HEK293 (cell line): ENCODE measurements around the gene TMEM185B.

Experiments used
- CTCF ChIA-PET: fragments of 350-600 bp; formaldehyde crosslinking; extraction: SDS; loops from one replicate; lab custom pipeline; 2021; ENCODE audit warnings: antibody characterized with exemption; lab: Yijun Ruan, JAX
- POLR2A ChIA-PET: fragments of 300-600 bp; formaldehyde crosslinking; extraction: SDS; loops from one replicate; lab custom pipeline; 2020; ENCODE audit warnings: antibody characterized with exemption, inconsistent platforms; lab: Yijun Ruan, JAX
- H3K27ac ChIP-seq: fragments of 200-500 bp; sonication (Bioruptor generic); 2 replicates; pipeline ENCODE4 v1.5.1; 2014; ENCODE audit warnings: low read depth, low read length, control low read depth, inconsistent platforms; ENCODE audit errors: extremely low read depth
- H3K36me3 ChIP-seq, 2 experiments: fragments of 200-500 bp in 1 of 2; sonication (Bioruptor generic) in 1 of 2; 1 replicate in 1 of 2; 2 replicates in 1 of 2; pipeline ENCODE4 v1.5.1; 2014 to 2017; ENCODE audit warnings: inconsistent platforms in 2 of 2, low read length in 2 of 2; ENCODE audit not compliant: control insufficient read depth in 2 of 2, insufficient read depth in 1 of 2
- H3K4me1 ChIP-seq: fragments of 200-500 bp; sonication (Bioruptor generic); 2 replicates; pipeline ENCODE4 v1.5.1; 2014; ENCODE audit warnings: mild to moderate bottlenecking, low read length, inconsistent platforms; ENCODE audit not compliant: control insufficient read depth, insufficient read depth
- H3K4me3 ChIP-seq: 2 replicates; pipeline ENCODE4 v1.5.1; 2011; ENCODE audit warnings: low read depth, mild to moderate bottlenecking, control low read depth, low read length, moderate library complexity
- H3K9me3 ChIP-seq: fragments of 200-500 bp; sonication (Bioruptor generic); 2 replicates; pipeline ENCODE4 v1.5.1; 2014; ENCODE audit warnings: low read depth, low read length, inconsistent platforms; ENCODE audit not compliant: control insufficient read depth, insufficient read depth
- GLIS2 ChIP-seq: fragments of 450-650 bp; formaldehyde crosslinking; IDR thresholded peaks from 2 replicates; pipeline ENCODE4 v1.5.1; 2016; ENCODE audit warnings: missing biosample characterization, missing genetic modification characterization
- HOXD13 ChIP-seq: sonication (generic); formaldehyde crosslinking; IDR thresholded peaks from 2 replicates; pipeline ENCODE4 v1.8.0; 2022; ENCODE audit warnings: missing genetic modification reagents, borderline replicate concordance
- KLF8 ChIP-seq: fragments of 450-650 bp; formaldehyde crosslinking; IDR thresholded peaks from 2 replicates; pipeline ENCODE4 v1.5.1; 2016; ENCODE audit warnings: missing biosample characterization, missing genetic modification characterization
- ZBTB20 ChIP-seq: fragments of 450-650 bp; formaldehyde crosslinking; IDR thresholded peaks from 2 replicates; pipeline ENCODE4 v1.5.1; 2016; ENCODE audit warnings: missing biosample characterization, missing genetic modification characterization
- ZBTB26 ChIP-seq: fragments of 450-650 bp; formaldehyde crosslinking; optimal IDR thresholded peaks from 2 replicates; pipeline ENCODE3; 2016; ENCODE audit warnings: missing biosample characterization, mild to moderate bottlenecking, missing genetic modification characterization
- ZNF132 ChIP-seq: fragments of 450-650 bp; formaldehyde crosslinking; IDR thresholded peaks from 2 replicates; pipeline ENCODE4 v1.5.1; 2017; ENCODE audit warnings: missing biosample characterization, missing genetic modification characterization, borderline replicate concordance
- ZNF169 ChIP-seq: fragments of 450-650 bp; formaldehyde crosslinking; IDR thresholded peaks from 2 replicates; pipeline ENCODE4 v1.5.1; 2016; ENCODE audit warnings: missing biosample characterization, missing genetic modification characterization
- ZNF184 ChIP-seq: fragments of 450-650 bp; IDR thresholded peaks from 2 replicates; pipeline ENCODE4 v1.5.1; 2018; ENCODE audit warnings: missing biosample characterization, mild to moderate bottlenecking, missing genetic modification characterization
- ZNF239 ChIP-seq: fragments of 450-650 bp; formaldehyde crosslinking; IDR thresholded peaks from 2 replicates; pipeline ENCODE4 v1.5.1; 2016; ENCODE audit warnings: missing biosample characterization, missing genetic modification characterization
- ZNF248 ChIP-seq: fragments of 450-650 bp; formaldehyde crosslinking; IDR thresholded peaks from 2 replicates; pipeline ENCODE4 v1.5.1; 2017; ENCODE audit warnings: missing biosample characterization, missing genetic modification characterization
- ZNF26 ChIP-seq: fragments of 450-650 bp; formaldehyde crosslinking; IDR thresholded peaks from 2 replicates; pipeline ENCODE4 v1.5.1; 2016; ENCODE audit warnings: missing biosample characterization, missing genetic modification characterization
- ZNF280C ChIP-seq: fragments of 450-650 bp; formaldehyde crosslinking; IDR thresholded peaks from 2 replicates; pipeline ENCODE4 v1.5.1; 2016; ENCODE audit warnings: missing biosample characterization, missing genetic modification characterization
- ZNF324 ChIP-seq: fragments of 450-650 bp; formaldehyde crosslinking; IDR thresholded peaks from 2 replicates; pipeline ENCODE4 v1.5.1; 2016; ENCODE audit warnings: missing biosample characterization, missing genetic modification characterization
- ZNF366 ChIP-seq: fragments of 450-650 bp; formaldehyde crosslinking; conservative IDR thresholded peaks from 2 replicates; pipeline ENCODE4 v1.5.1; 2016; ENCODE audit warnings: missing biosample characterization, missing genetic modification characterization
- ZNF391 ChIP-seq: fragments of 450-650 bp; formaldehyde crosslinking; IDR thresholded peaks from 2 replicates; pipeline ENCODE4 v1.5.1; 2016; ENCODE audit warnings: low read depth, missing biosample characterization, missing genetic modification characterization, borderline replicate concordance
- ZNF48 ChIP-seq: fragments of 450-650 bp; formaldehyde crosslinking; IDR thresholded peaks from 2 replicates; pipeline ENCODE4 v1.5.1; 2016; ENCODE audit warnings: missing biosample characterization, missing genetic modification characterization
- ZNF571 ChIP-seq: fragments of 450-650 bp; formaldehyde crosslinking; IDR thresholded peaks from 2 replicates; pipeline ENCODE4 v1.5.0; 2017; ENCODE audit warnings: missing biosample characterization, missing genetic modification characterization
- ZNF704 ChIP-seq: fragments of 450-650 bp; formaldehyde crosslinking; IDR thresholded peaks from 2 replicates; pipeline ENCODE4 v1.5.1; 2016; ENCODE audit warnings: missing biosample characterization, missing genetic modification characterization
- ZSCAN30 ChIP-seq: fragments of 450-650 bp; IDR thresholded peaks from 2 replicates; pipeline ENCODE4 v1.5.1; 2018; ENCODE audit warnings: missing biosample characterization, mild to moderate bottlenecking, missing genetic modification characterization, moderate library complexity

TMEM185B gene

GRCh38 chr2:120257522-120257921 is 34.3 kb upstream of the TMEM185B start:
- peaks cover 4% of the 10 kb centered on the region; the same call in 1 of the 2 replicates for H3K4me1 ChIP-seq
- H3K4me3 ChIP-seq = no peak overlapping the region
- no peaks in the 10 kb centered on the region for H3K9me3 ChIP-seq
- CTCF ChIA-PET = interaction anchor here (0.7 to 1.5 kb wide), 4 partner anchors 25 to 55 kb away, joined by 3 to 9 read pairs (median 4); no protein-coding TSS in a partner anchor
- no peaks in the 10 kb centered on the region for H3K36me3 ChIP-seq
- no peak overlapping the region for H3K27ac ChIP-seq
- TF ChIP-seq ZNF132 (tag by site-specific recombination) = no peak
- TF ChIP-seq ZNF704 (tag by site-specific recombination) = no peak
- TF ChIP-seq ZSCAN30 = no peak
- no peak for TF ChIP-seq ZBTB20 (tag by site-specific recombination)
- TF ChIP-seq HOXD13 = no peak
- TF ChIP-seq ZNF324 (tag by site-specific recombination) = no peak
- TF ChIP-seq ZNF239 = no peak
- TF ChIP-seq, all 188 proteins: peak for 0
- POLR2A ChIA-PET = no interaction called here

- H3K27ac ChIP-seq = no peak overlapping the region
- CTCF ChIA-PET = interaction anchor here (0.7 to 1.5 kb wide), 3 partner anchors 26 to 56 kb away, joined by 3 to 9 read pairs (median 4); no protein-coding TSS in a partner anchor
- H3K9me3 ChIP-seq = no peaks in the 10 kb centered on the region
- H3K36me3 ChIP-seq = no peaks in the 10 kb centered on the region
- no peak overlapping the region for H3K4me3 ChIP-seq
- no peak for TF ChIP-seq ZNF571 (tag by site-specific recombination)
- no peak for TF ChIP-seq ZNF280C (tag by site-specific recombination)
- no peak for TF ChIP-seq ZNF248 (tag by site-specific recombination)
- no peak for TF ChIP-seq ZNF366 (tag by site-specific recombination)
- TF ChIP-seq ZNF184 (tag by site-specific recombination) = no peak
- no peak for TF ChIP-seq GLIS2
- TF ChIP-seq ZNF239 = no peak
- TF ChIP-seq ZNF48 (tag by site-specific recombination) = no peak
- no peak for TF ChIP-seq ZNF391 (tag by site-specific recombination)
- TF ChIP-seq ZNF26 (tag by site-specific recombination) = no peak
- no peak for TF ChIP-seq ZNF169
- TF ChIP-seq KLF8 (tag by site-specific recombination) = no peak
- no peak for TF ChIP-seq ZBTB26 (tag by site-specific recombination)
- TF ChIP-seq, all 188 proteins: peak for 0
- peaks cover 4% of the 10 kb centered on the region; the same call in 1 of the 2 replicates for H3K4me1 ChIP-seq
- POLR2A ChIA-PET = no interaction called here
Measured at GRCh38 chr2:120256651-120257000, 33.4 kb upstream of the TMEM185B start.
